GM12878 (cell line): ENCODE data around the gene GNGT1. TPM values are rescaled to one million over a fixed set of nuclear protein-coding genes. Genes with fewer than 3 reads are reported as not detected.

Experiments used
- ATAC-seq: fragments of 200-7000 bp; cut with Tn5 transposase; 3 replicates; pipeline ENCODE4 v1.9.1; 2020; ENCODE audit warnings: mild to moderate bottlenecking, moderate library complexity
- BruUV-seq: library from RNA; stranded (reverse); fragments of 400-500 nt; replicated peaks from 2 replicates; lab custom pipeline; 2021; lab: Mats Ljungman, UMichigan
- CTCF ChIA-PET: fragments of 300-600 bp; sonication (Branson Sonifier 250); formaldehyde crosslinking; extraction: SDS; loops from one replicate; lab custom pipeline; 2021; ENCODE audit warnings: inconsistent platforms; lab: Yijun Ruan, JAX
- POLR2A ChIA-PET: fragments of 350-600 bp; formaldehyde crosslinking; extraction: SDS; loops from one replicate; lab custom pipeline; 2021; ENCODE audit warnings: inconsistent platforms; lab: Charles Lee
- RAD21 ChIA-PET: fragments of 300-600 bp; sonication (Branson Sonifier 250); formaldehyde crosslinking; loops from one replicate; lab custom pipeline; 2023; ENCODE audit warnings: antibody characterized with exemption; ENCODE audit not compliant: unreplicated experiment; lab: Charles Lee
- SMC1A ChIA-PET: fragments of 300-600 bp; sonication (Branson Sonifier 250); formaldehyde crosslinking; loops from one replicate; lab custom pipeline; 2023; ENCODE audit not compliant: unreplicated experiment, uncharacterized antibody; lab: Charles Lee
- DNase-seq: peaks from one replicate; pipeline ENCODE4 v3.0.0-alpha.2; 2011; ENCODE audit warnings: low read depth, low spot score
- FAIRE-seq: peaks from 3 replicates; lab custom pipeline; 2011; peaks lifted over from hg19 to GRCh38; lab: Jason Lieb, UNC
- H2AFZ ChIP-seq: 2 replicates; pipeline ENCODE4 v1.6.0; 2011; ENCODE audit warnings: low read depth, low read length, control low read depth; ENCODE audit not compliant: control insufficient read depth
- H3K27ac ChIP-seq: 2 replicates; pipeline ENCODE4 v1.5.1; 2011; ENCODE audit warnings: control low read depth; ENCODE audit not compliant: control insufficient read depth, insufficient read depth
- H3K27me3 ChIP-seq, 2 experiments: replicated peaks in 1 of 2; 2 replicates each; pipeline versions ENCODE4 v1.6.0 to v1.6.1; 2011; ENCODE audit warnings: low read length in 1 of 2; ENCODE audit not compliant: control insufficient read depth in 2 of 2, insufficient read depth in 2 of 2
- H3K36me3 ChIP-seq, 2 experiments: 2 replicates each; pipeline ENCODE4 v1.5.1; 2011; ENCODE audit warnings: low read length in 1 of 2; ENCODE audit not compliant: control insufficient read depth in 2 of 2, insufficient read depth in 2 of 2
- H3K4me1 ChIP-seq: 2 replicates; pipeline ENCODE4 v1.6.1; 2011; ENCODE audit warnings: mild to moderate bottlenecking, low read length, moderate library complexity, mixed read lengths; ENCODE audit not compliant: control insufficient read depth, insufficient read depth
- H3K4me2 ChIP-seq: 2 replicates; pipeline ENCODE4 v1.6.0; 2011; ENCODE audit warnings: control low read depth; ENCODE audit not compliant: control insufficient read depth, insufficient read depth
- H3K4me3 ChIP-seq: fragments of 200-600 bp; sonication (generic); 2 replicates; pipeline ENCODE4 v1.5.1; 2016
- H3K79me2 ChIP-seq: 2 replicates; pipeline ENCODE4 v1.6.0; 2011; ENCODE audit warnings: low read length; ENCODE audit not compliant: control insufficient read depth, insufficient read depth
- H3K9ac ChIP-seq: 2 replicates; pipeline ENCODE4 v1.8.0; 2011; ENCODE audit warnings: low read length, control low read depth, mixed read lengths; ENCODE audit not compliant: control insufficient read depth, insufficient read depth
- H3K9me3 ChIP-seq: replicated peaks from 3 replicates; pipeline ENCODE4 v1.5.1; 2011; ENCODE audit warnings: mild to moderate bottlenecking, low read length; ENCODE audit not compliant: control insufficient read depth, insufficient read depth
- H4K20me1 ChIP-seq: 2 replicates; pipeline ENCODE4 v1.6.0; 2011; ENCODE audit not compliant: control insufficient read depth, insufficient read depth
- HDAC2 ChIP-seq: fragments of 200-600 bp; sonication (generic); IDR thresholded peaks from 2 replicates; pipeline ENCODE4 v1.6.1; 2017
- IRF3 ChIP-seq: fragments of 450-650 bp; IDR thresholded peaks from 2 replicates; pipeline ENCODE4 v1.6.1; 2014; ENCODE audit warnings: mild to moderate bottlenecking
- JUND ChIP-seq: IDR thresholded peaks from 2 replicates; pipeline ENCODE4 v1.6.1; 2012; ENCODE audit warnings: low read depth, mild to moderate bottlenecking, low read length, improper control_type of control experiment, moderate library complexity
- KLF5 ChIP-seq: fragments of 450-650 bp; IDR thresholded peaks from 2 replicates; pipeline ENCODE4 v1.6.1; 2014; ENCODE audit warnings: mild to moderate bottlenecking; ENCODE audit not compliant: partially characterized antibody
- MXI1 ChIP-seq: fragments of 150-350 bp; IDR thresholded peaks from 2 replicates; pipeline ENCODE4 v1.6.1; 2011; ENCODE audit warnings: low read depth, mild to moderate bottlenecking, inconsistent platforms, low read length, improper control_type of control experiment
- RAD21 ChIP-seq: IDR thresholded peaks from 2 replicates; pipeline ENCODE4 v1.6.1; 2011; ENCODE audit warnings: mild to moderate bottlenecking, low read depth, low read length, moderate library complexity; ENCODE audit not compliant: insufficient read depth
- RUNX3 ChIP-seq: IDR thresholded peaks from 2 replicates; pipeline ENCODE4 v1.6.1; 2012; ENCODE audit warnings: low read length, inconsistent platforms
- SMARCA5 ChIP-seq: fragments of 450-650 bp; IDR thresholded peaks from 2 replicates; pipeline ENCODE4 v1.6.1; 2017; ENCODE audit warnings: mild to moderate bottlenecking
- YBX1 ChIP-seq: fragments of 450-650 bp; IDR thresholded peaks from 2 replicates; pipeline ENCODE4 v1.6.1; 2016; ENCODE audit warnings: antibody characterized with exemption
- ZBTB11 ChIP-seq: fragments of 450-650 bp; formaldehyde crosslinking; IDR thresholded peaks from 2 replicates; pipeline ENCODE4 v1.5.0; 2022; ENCODE audit warnings: mild to moderate bottlenecking, missing genetic modification characterization
- WGBS: methylation state at CpG from one replicate; pipeline ENCODE4 v1.1.6; 2016; ENCODE audit warnings: low lambda C conversion rate; ENCODE audit not compliant: insufficient replicate concordance, insufficient coverage; ENCODE audit errors: missing lambda C conversion rate; 5-methylcytosine and 5-hydroxymethylcytosine counted together
- in situ Hi-C: fragments of 300-500 bp; cut with MboI; formaldehyde crosslinking; loops from 9 replicates; pipeline ENCODE4 v1.14.3; 2018; ENCODE audit warnings: mixed read lengths
- intact Hi-C: fragments of 100-400 bp; cut with micrococcal nuclease; formaldehyde crosslinking; loops from one replicate; pipeline ENCODE4 v1.14.2; 2022; ENCODE audit not compliant: unreplicated experiment
- polyA plus RNA-seq, 11 experiments: library from polyadenylated mRNA; depleted of rRNA in 4 of 11; unstranded in 6 of 11; stranded (reverse) in 5 of 11; fragments of >200 nt; fragmentation: Nextera tagmentation in 4 of 11; fragmentation: Illumina TruSeq in 1 of 11; extraction: Ambion mirVana in 4 of 11; extraction: Trizol in 1 of 11; gene quantifications; 1 replicate in 1 of 11; 2 replicates in 10 of 11; pipeline versions ENCODE4 v1.2.1 to v1.2.3, GENCODE V29; 2011 to 2016; ENCODE audit warnings: inconsistent platforms in 2 of 11, missing spikeins in 2 of 11, low read depth in 1 of 11
- total RNA-seq, 4 experiments: library from RNA; depleted of rRNA in 3 of 4; stranded (reverse); fragments of >200 nt in 3 of 4; fragmentation: Illumina TruSeq in 1 of 4; extraction: Trizol in 1 of 4; gene quantifications; 2 replicates each; pipeline versions ENCODE4 v1.2.1 to v1.2.3, GENCODE V29; 2013 to 2021
- TF ChIP-seq, protein P1 (sequence below): fragments of 450-650 bp; IDR thresholded peaks from 2 replicates; pipeline ENCODE4 v1.6.1; 2017; ENCODE audit warnings: antibody characterized with exemption, mild to moderate bottlenecking, moderate library complexity

Gene GNGT1
- total and polyA plus RNA-seq, 10 of the 15 experiments (the other 5 are each of a cell fraction or from before 2014, with no cell fraction given), result not detected

- H3K79me2 ChIP-seq, result no peaks in the 10 kb centered on the region
- TF ChIP-seq KLF5 (no peak), MXI1 (no peak), SMARCA5 (no peak), IRF3 (no peak), RAD21 (no peak), YBX1 (no peak), RUNX3 (no peak), ZBTB11 (no peak), JUND (no peak), HDAC2 (no peak)
- TF ChIP-seq, protein P1, sequence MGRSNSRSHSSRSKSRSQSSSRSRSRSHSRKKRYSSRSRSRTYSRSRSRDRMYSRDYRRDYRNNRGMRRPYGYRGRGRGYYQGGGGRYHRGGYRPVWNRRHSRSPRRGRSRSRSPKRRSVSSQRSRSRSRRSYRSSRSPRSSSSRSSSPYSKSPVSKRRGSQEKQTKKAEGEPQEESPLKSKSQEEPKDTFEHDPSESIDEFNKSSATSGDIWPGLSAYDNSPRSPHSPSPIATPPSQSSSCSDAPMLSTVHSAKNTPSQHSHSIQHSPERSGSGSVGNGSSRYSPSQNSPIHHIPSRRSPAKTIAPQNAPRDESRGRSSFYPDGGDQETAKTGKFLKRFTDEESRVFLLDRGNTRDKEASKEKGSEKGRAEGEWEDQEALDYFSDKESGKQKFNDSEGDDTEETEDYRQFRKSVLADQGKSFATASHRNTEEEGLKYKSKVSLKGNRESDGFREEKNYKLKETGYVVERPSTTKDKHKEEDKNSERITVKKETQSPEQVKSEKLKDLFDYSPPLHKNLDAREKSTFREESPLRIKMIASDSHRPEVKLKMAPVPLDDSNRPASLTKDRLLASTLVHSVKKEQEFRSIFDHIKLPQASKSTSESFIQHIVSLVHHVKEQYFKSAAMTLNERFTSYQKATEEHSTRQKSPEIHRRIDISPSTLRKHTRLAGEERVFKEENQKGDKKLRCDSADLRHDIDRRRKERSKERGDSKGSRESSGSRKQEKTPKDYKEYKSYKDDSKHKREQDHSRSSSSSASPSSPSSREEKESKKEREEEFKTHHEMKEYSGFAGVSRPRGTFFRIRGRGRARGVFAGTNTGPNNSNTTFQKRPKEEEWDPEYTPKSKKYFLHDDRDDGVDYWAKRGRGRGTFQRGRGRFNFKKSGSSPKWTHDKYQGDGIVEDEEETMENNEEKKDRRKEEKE, result no peak
- H3K4me3 ChIP-seq, result no peak overlapping the region
- intact Hi-C loops (loop anchor here (10.0 kb wide), 1 partner anchor 65 kb away; the partner anchor contains the start of gene GNG11), in situ Hi-C loops (no loop called here)
- DNase-seq (no peak), ATAC-seq (no peak), FAIRE-seq (no peak)
- H3K27ac ChIP-seq, result no peak overlapping the region
- no peak overlapping the region for H2AFZ ChIP-seq
- ChIA-PET SMC1A (no interaction called here), CTCF (interaction anchor here (1.0 kb wide), 1 partner anchor 20 kb away, joined by 3 read pairs; no protein-coding TSS in a partner anchor), POLR2A (no interaction called here), RAD21 (no interaction called here)
- no peaks in the 10 kb centered on the region for H4K20me1 ChIP-seq
- 39% methylated on average over 1 of the region's 1 CpG for WGBS
- BruUV-seq, result no TSS peak
- H3K4me2 ChIP-seq, result no peak overlapping the region
- no peaks in the 10 kb centered on the region for H3K4me1 ChIP-seq
- H3K27me3 ChIP-seq, result no peaks in the 10 kb centered on the region
- H3K9me3 ChIP-seq, result no peaks in the 10 kb centered on the region
- no peaks in the 10 kb centered on the region for H3K36me3 ChIP-seq
- no peak overlapping the region for H3K9ac ChIP-seq
Observed at GRCh38 chr7:93860261-93860660, 46.1 kb upstream of the GNGT1 start.
